GM11168 (cell line): ENCODE results near the gene RAD51AP2.

ENCODE experiments used
- in situ Hi-C: fragments of 300-500 bp; cut with MboI; formaldehyde crosslinking; loops from one replicate; pipeline ENCODE4 v1.12.0; 2022; ENCODE audit warnings: low sequenced_read_pairs; ENCODE audit not compliant: unreplicated experiment

The RAD51AP2 gene

GRCh38 chr2:17471979-17472378 is 46.3 kb downstream of the RAD51AP2 start:
- in situ Hi-C loops, result no loop called here

GRCh38 chr2:17470855-17471641 is 47.2 kb downstream of the RAD51AP2 start:
- in situ Hi-C loops, result no loop called here

GRCh38 chr2:17461087-17461475 is 57.2 kb downstream of the RAD51AP2 start:
- in situ Hi-C loops, result no loop called here
